Measurements from ENCODE around the gene ZNF212.

GRCh38 chr7:149216402-149216801 is 23.0 kb upstream of the ZNF212 start:
- TF ChIP-seq CTCF (IDR thresholded peaks at IDR 0.05) = no peak
- TF ChIP-seq POLR2A (IDR thresholded peaks at IDR 0.05) = no peak

Measured in lower leg skin (tissue), 3 donors.